Mesangial cell (primary cell): Measurements from ENCODE around the gene GMDS. TPM values are rescaled to one million over a fixed set of nuclear protein-coding genes. Genes with fewer than 3 reads are reported as not detected.

ENCODE experiments used
- total RNA-seq: library from RNA; depleted of rRNA; stranded (reverse); fragments of >200 nt; gene quantifications from 2 replicates; pipeline ENCODE4 v1.2.3, GENCODE V29; 2015

GMDS gene
- total RNA-seq, result 15.2 and 17.7 TPM in 2 replicates

DNA sequence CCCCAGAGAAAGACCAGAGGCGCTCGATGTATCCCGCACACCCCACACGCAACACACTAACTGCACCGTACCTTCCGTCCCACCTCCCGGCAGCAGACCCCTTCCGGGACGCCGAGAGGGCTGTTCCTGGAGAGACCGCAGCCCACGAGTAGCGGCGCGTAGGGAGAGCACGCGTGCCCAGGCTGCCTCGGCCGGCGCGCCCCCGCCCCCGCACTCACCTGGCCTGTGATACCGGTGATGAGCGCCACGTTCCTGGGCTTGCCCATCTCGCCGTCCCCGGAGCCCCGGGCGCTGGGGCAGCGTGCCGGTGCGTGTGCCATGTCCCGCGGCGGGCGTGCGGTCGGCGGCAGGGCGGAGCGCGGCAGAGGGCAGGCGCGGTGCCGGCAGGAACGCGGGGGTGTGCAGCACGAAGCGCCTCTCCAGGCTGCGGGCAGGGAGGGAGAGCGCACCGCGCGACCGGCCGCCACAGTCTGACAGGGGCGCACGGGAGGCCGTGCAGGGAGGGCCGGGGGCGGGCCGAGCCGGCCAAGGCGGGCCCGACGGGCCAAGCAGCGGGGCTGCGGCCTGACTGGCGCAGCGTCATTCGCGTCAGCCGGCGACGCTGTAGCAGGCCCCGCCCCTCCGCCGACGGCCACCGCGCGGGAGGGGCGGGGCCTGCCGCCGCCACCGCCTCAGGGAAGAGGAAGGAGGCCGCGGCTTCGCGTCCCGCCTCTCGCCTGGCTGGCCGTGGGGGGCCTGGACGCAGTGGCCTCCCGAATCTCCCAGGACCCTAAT, at the start of gene GMDS:
GMDS (minus strand) TSS at position 503 of the 774 bp plus-strand sequence.

DNA sequence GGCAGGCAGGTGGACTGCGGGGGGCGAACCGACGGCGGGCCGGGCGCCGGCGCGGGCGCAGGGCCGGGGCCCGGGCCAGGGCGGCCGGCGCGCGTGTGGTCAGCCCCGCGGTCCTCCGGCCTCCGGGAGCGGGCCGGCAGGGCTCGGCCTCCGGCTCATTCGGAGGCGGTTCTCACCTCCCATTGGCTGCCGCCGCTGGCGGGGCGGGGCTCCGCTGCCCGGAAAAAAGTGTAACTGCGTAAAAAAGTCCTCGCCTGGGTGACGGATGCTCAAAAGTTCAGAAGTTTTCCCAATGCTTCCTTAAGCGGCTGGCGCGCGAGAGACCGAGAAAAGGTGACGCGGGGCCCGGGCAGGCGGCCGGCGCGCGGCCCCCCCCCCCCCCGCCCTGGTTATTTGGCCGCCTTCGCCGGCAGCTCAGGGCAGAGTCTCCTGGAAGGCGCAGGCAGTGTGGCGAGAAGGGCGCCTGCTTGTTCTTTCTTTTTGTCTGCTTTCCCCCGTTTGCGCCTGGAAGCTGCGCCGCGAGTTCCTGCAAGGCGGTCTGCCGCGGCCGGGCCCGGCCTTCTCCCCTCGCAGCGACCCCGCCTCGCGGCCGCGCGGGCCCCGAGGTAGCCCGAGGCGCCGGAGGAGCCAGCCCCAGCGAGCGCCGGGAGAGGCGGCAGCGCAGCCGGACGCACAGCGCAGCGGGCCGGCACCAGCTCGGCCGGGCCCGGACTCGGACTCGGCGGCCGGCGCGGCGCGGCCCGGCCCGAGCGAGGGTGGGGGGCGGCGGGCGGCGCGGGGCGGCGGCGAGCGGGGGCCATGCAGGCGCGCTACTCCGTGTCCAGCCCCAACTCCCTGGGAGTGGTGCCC, 635.5 kb downstream of the GMDS start, which contains the start of gene FOXC1:
FOXC1 (plus strand) TSS at position 268 of the 849 bp plus-strand sequence; CDS start at position 799, 531 bp downstream.

